ENCODE data around the gene IFT172.
A peak's percentile ranks its signal among the peaks of the same experiment; 100 is the strongest.
"Not testable (repeated sequence)": the region's sequence is repeated elsewhere in the genome, so short reads cannot be mapped to it uniquely, and the experiment has no call there.

IFT172 gene

GRCh38 chr2:27489498-27490397, at the start of gene IFT172:
Gene IFT172 (minus strand): TSS chr2:27489743. CDS start chr2:27489653, 90 bp downstream.
- peak; percentile 100 for DNase-seq

- DNase-seq, result not testable (repeated sequence)
Observed at GRCh38 chr2:27538839-27539450, 49.4 kb upstream of the IFT172 start.

GRCh38 chr2:27537287-27537686, 47.7 kb upstream of the IFT172 start:
- DNase-seq, result no peak

GRCh38 chr2:27531983-27532382, 42.4 kb upstream of the IFT172 start:
- no peak for DNase-seq

- DNase-seq, result no peak
Observed at GRCh38 chr2:27527182-27527581, 37.6 kb upstream of the IFT172 start.

GRCh38 chr2:27522400-27522945, 32.9 kb upstream of the IFT172 start:
- DNase-seq, result no peak

GRCh38 chr2:27520316-27520715, 30.8 kb upstream of the IFT172 start:
- DNase-seq, result no peak

GRCh38 chr2:27518782-27519113, 29.2 kb upstream of the IFT172 start:
- DNase-seq, result no peak

- no peak for DNase-seq
Observed at GRCh38 chr2:27518113-27518781, 28.7 kb upstream of the IFT172 start.

- DNase-seq, result peak; percentile 85
Observed at GRCh38 chr2:27509326-27509725, 19.8 kb upstream of the IFT172 start.

- DNase-seq, result no peak
Observed at GRCh38 chr2:27507293-27507692, 17.8 kb upstream of the IFT172 start.

GRCh38 chr2:27506587-27506986, 17.0 kb upstream of the IFT172 start:
- no peak for DNase-seq

- DNase-seq, result no peak
Observed at GRCh38 chr2:27502142-27502541, 12.6 kb upstream of the IFT172 start.

GRCh38 chr2:27501042-27501441, 11.5 kb upstream of the IFT172 start:
- DNase-seq, result peak; percentile 6

GRCh38 chr2:27498975-27499374, 9.4 kb upstream of the IFT172 start:
- no peak for DNase-seq

- no peak for DNase-seq
Observed at GRCh38 chr2:27497288-27497627, 7.7 kb upstream of the IFT172 start.

- DNase-seq, result no peak
Observed at GRCh38 chr2:27496357-27497287, 7.1 kb upstream of the IFT172 start, which contains the start of gene GCKR. Gene GCKR (plus strand): TSS chr2:27496839. CDS start chr2:27496905, 66 bp downstream.

- no peak for DNase-seq
Observed at GRCh38 chr2:27495840-27496356, 6.4 kb upstream of the IFT172 start.

- DNase-seq, result no peak
Observed at GRCh38 chr2:27494944-27495554, 5.5 kb upstream of the IFT172 start, which contains the start of gene FNDC4. Gene FNDC4 (minus strand): TSS chr2:27495200. CDS start chr2:27494679, 521 bp downstream.

GRCh38 chr2:27494284-27494943, 4.9 kb upstream of the IFT172 start:
- no peak for DNase-seq

GRCh38 chr2:27493948-27494283, 4.4 kb upstream of the IFT172 start:
- DNase-seq, result no peak

Data from DMS79 (cell line).